Skeletal muscle satellite cell (primary cell): ENCODE results near the gene USP17L11.
"Not testable (repeated sequence)": the region's sequence is repeated elsewhere in the genome, so short reads cannot be mapped to it uniquely, and the experiment has no call there.

Experiments used
- H3K27me3 ChIP-seq: 2 replicates; pipeline ENCODE4 v1.7.0; 2013; ENCODE audit warnings: low read length; ENCODE audit not compliant: control insufficient read depth, insufficient read depth
- H3K36me3 ChIP-seq: 2 replicates; pipeline ENCODE4 v1.7.0; 2013; ENCODE audit warnings: mild to moderate bottlenecking, control low read depth, low read length; ENCODE audit not compliant: insufficient read depth
- H3K4me1 ChIP-seq: 2 replicates; pipeline ENCODE4 v1.7.0; 2013; ENCODE audit warnings: low read length; ENCODE audit not compliant: control insufficient read depth, insufficient read depth
- H3K4me2 ChIP-seq: 2 replicates; pipeline ENCODE4 v1.7.0; 2013; ENCODE audit warnings: mild to moderate bottlenecking, low read length
- H3K4me3 ChIP-seq: 2 replicates; pipeline ENCODE4 v1.7.0; 2013; ENCODE audit warnings: low read length
- H3K9ac ChIP-seq: 2 replicates; pipeline ENCODE4 v1.7.0; 2013; ENCODE audit warnings: mild to moderate bottlenecking, low read depth, low read length, moderate library complexity
- H3K9me3 ChIP-seq: replicated peaks from 2 replicates; pipeline ENCODE4 v1.7.0; 2013; ENCODE audit warnings: mild to moderate bottlenecking, control low read depth, low read length

Gene USP17L11

GRCh38 chr4:9247953-9248680 lies 32.9 kb downstream of the USP17L11 start, which contains the start of gene USP17L18:
Gene USP17L18 (plus strand): TSS chr4:9248630. CDS start chr4:9248630, 0 bp downstream.
- H3K27me3 ChIP-seq, H3K4me3 ChIP-seq, H3K9ac ChIP-seq, H3K9me3 ChIP-seq, H3K36me3 ChIP-seq, H3K4me1 ChIP-seq, H3K4me2 ChIP-seq: not testable (repeated sequence)

- not testable (repeated sequence) for H3K9me3 ChIP-seq, H3K9ac ChIP-seq, H3K4me1 ChIP-seq, H3K36me3 ChIP-seq, H3K4me2 ChIP-seq, H3K4me3 ChIP-seq, H3K27me3 ChIP-seq
Measured at GRCh38 chr4:9253078-9253477, 37.9 kb downstream of the USP17L11 start, which contains the start of gene USP17L19. Gene USP17L19 (plus strand): TSS chr4:9253378. CDS start chr4:9253378, 0 bp downstream.

GRCh38 chr4:9257824-9258223 lies 42.6 kb downstream of the USP17L11 start, which contains the start of gene USP17L20:
Gene USP17L20 (plus strand): TSS chr4:9258124. CDS start chr4:9258124, 0 bp downstream.
- H3K4me1 ChIP-seq, H3K4me2 ChIP-seq, H3K4me3 ChIP-seq, H3K9ac ChIP-seq, H3K36me3 ChIP-seq, H3K27me3 ChIP-seq, H3K9me3 ChIP-seq: not testable (repeated sequence)

GRCh38 chr4:9262572-9262971 lies 47.4 kb downstream of the USP17L11 start, which contains the start of gene USP17L21:
Gene USP17L21 (plus strand): TSS chr4:9262872. CDS start chr4:9262872, 0 bp downstream.
- not testable (repeated sequence) for H3K36me3 ChIP-seq, H3K27me3 ChIP-seq, H3K4me3 ChIP-seq, H3K9me3 ChIP-seq, H3K4me1 ChIP-seq, H3K4me2 ChIP-seq, H3K9ac ChIP-seq
